Pons (tissue), 1 donor: ENCODE data around the gene DIDO1.

Experiments
- DNase-seq: peaks from one replicate; pipeline ENCODE4 v3.0.0-alpha.2; 2016; ENCODE audit warnings: low spot score

The DIDO1 gene

GRCh38 chr20:62894261-62894660, 32.0 kb downstream of the DIDO1 start:
- DNase-seq, result no peak

- DNase-seq, result no peak
Observed at GRCh38 chr20:62893700-62894099, 32.6 kb downstream of the DIDO1 start.

DNA sequence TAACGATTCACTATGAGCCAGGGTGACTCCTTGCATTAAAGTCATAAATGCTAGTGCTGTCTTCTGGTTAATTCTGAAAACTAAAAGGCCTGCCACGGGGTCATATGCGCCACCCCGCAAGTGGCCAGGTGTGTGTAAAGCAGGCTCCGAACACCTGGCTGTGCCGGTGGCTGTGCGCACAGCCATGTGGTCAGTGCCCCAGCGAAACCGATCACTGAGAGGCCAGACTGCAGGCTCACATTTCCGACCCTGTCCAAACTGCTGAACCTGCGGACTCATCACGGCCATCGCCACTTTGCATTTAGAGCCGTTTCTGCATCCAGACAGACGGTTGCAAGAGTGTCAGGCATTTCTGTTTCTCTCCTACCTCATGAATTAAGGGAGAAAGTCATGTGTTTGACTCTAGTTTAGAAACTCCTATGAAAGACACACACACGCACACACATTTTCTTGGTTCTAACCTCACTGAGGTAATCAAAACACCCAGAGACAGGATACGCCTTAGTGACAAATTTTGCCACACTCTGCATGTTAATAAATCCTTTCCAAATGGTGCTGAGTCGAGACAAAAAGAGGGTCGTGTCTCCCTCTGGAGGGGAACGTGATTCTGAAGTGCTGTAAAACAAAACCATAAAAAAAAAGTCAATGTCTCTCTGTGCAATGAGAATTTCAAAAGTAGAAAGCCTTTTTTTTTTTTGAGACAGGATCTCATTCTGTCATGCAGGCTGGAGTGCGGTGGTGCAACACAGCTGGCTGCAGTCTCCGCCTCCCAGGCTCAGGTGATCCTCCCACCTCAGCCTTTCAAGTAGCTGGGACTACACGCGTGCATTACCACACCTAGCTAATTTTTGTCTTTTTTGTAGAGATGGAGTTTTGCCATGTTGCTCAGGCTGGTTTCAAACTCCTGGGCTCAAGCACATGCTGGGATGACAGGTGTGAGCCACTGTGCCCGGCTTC, 33.7 kb downstream of the DIDO1 start:
- no peak for DNase-seq

GRCh38 chr20:62891111-62891510, 35.2 kb downstream of the DIDO1 start:
- no peak for DNase-seq

- no peak for DNase-seq
Observed at GRCh38 chr20:62890444-62890843, 35.9 kb downstream of the DIDO1 start.

- DNase-seq, result no peak
Observed at GRCh38 chr20:62889871-62890270, 36.4 kb downstream of the DIDO1 start.

- DNase-seq, result no peak
Observed at GRCh38 chr20:62889411-62889810, 36.9 kb downstream of the DIDO1 start.

GRCh38 chr20:62888910-62889309, 37.4 kb downstream of the DIDO1 start:
- no peak for DNase-seq

- DNase-seq, result no peak
Observed at GRCh38 chr20:62888406-62888805, 37.9 kb downstream of the DIDO1 start.

DNA sequence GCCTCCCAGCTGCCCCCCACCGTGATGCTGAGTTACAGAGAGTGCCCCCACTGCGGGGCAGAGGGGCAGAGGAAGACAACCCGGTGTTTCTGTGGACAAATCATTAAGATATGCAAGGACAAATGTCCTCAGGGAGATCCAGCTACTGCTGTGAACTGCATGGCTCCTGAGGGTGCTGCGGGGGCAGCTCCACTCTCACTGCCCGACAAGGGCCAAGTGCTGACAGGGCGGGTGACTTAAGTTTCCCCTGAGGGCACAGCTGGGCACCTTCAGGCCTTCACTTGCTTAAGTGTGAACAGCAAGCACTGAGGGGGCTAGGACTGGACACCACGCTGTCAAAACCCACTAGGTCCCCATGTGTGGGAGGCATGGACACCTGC, 38.5 kb downstream of the DIDO1 start:
- DNase-seq, result no peak

- no peak for DNase-seq
Observed at GRCh38 chr20:62887152-62887859, 39.0 kb downstream of the DIDO1 start.

DNA sequence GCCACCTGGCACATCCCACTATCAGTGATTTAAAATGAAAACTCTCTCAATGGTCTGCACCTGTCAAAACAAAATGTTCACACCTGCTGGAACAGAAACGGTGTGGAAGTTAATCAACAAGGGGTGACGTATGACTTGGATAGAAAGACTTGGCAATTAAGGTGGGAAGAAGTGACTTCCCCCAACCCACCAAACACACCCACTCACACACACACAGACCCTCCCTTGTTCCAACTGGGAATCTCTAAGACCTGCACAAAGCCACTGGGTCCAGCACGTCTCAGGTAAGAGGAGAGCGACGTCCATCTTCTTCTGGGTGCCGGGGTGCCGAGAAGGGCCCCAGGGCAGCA, 39.6 kb downstream of the DIDO1 start:
- DNase-seq, result no peak

GRCh38 chr20:62885896-62886708, 40.2 kb downstream of the DIDO1 start:
- no peak for DNase-seq

DNA sequence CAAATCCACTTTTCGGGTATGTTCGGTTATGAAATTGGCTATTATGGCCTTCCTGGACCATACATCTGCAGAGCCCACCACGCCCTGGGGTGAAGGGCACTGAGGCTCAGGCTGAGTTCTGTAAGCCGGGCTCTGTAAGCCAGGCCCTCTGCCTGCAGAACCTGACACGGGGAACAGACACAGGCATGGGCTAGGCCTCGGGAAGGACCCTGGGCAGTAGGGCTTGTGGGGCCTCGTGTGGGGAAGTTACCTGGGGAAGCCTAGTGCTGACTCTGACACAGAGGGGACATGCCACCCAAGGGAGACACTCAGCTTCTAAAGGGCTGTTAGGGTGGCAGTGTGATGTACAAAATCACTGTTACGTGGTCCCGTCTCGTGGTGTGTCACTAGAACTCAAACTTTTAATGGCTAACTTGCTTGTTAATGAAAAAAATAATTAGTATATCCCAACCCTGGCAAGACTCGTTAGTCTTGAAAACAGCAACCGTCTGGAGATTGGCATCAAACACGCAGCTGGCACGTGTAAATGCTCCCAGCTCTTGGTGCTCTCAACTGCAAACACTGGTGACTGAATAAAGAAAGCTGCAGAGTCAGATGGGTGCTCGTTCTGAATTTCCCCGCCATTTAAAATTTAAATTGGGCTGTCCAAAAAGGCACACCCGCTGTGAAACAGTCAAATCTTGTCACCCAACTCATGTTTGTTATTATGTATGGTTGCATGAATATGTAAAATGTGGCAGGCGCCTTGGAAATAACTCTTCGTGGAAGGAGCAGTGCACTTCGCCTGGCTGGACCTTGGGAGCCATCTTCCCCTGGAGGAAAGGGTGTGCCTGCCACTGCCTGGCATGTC, 41.0 kb downstream of the DIDO1 start:
- DNase-seq, result no peak

DNA sequence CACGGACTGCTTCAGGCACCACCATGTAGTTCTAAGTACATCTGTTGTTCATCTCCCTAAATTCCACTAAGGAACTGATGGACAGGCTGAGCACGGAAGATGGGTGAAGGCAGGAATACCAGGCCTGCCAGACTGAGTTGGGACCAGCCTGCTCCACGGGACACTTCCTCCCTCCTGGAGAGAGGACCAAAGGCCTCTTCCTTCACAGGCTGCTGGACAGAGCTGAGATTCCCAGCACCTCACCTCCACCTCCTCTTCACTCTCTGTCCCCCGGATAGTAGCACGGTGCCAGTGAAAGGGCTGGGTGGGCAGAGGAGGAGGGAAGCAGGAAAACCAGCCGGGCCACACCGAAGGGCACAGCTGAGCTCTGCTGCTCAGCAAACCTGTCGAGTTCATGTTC, 41.7 kb downstream of the DIDO1 start:
- no peak for DNase-seq

DNA sequence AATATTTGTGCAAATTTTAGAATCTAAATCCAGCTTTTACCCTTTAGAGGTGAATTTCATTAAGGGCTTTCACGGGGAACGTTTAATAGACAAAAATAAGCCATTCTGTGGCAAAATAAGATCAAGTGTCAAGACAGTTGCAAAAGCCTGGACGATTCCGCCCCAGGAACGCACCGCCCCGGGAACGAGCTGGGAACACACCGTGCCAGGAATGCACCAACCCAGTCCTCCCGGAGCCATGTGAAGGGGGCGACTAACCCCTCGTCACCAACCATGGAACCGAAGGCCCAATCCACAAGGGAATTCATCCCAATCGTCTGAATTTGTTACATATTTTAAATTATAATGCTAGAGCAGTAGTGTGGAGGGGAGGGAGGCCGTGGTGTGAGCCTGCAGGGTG, 43.9 kb downstream of the DIDO1 start:
- DNase-seq, result no peak

DNA sequence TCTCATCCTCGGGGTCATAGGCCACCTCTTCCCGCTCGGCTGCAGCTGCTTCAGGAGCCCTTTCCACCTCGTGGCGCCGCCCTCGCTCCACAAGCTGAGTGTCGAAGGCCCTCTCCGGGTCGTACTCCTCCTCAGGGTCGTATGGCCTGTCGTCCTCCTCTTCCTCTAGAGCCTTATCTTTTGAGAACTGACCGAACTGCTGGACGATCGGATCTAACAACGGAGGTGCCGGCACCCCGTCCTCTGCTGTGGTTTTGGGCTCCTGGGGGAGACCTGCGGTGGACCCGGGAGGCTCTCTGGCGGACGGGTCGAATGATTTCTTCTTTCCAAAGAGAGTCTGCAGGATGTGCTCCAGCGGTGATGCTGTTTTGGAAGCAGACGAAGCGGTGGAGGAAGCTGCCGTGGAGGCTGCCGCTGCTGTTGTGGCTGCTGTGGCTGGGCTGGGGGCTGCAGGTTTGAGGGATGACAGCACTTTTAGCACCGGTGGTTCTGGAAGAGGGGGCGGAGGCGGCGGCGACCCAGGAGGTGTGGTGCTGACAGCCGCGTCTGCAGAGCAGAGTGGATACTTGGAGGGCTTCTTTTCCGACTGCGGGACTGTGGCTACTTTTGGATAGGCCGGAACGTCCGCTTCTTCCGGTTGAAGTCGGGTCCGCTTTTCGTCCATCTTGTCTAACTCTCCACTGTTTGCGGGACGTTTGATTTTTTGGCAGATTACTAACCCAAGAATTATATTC, 44.5 kb downstream of the DIDO1 start:
- DNase-seq, result no peak

DNA sequence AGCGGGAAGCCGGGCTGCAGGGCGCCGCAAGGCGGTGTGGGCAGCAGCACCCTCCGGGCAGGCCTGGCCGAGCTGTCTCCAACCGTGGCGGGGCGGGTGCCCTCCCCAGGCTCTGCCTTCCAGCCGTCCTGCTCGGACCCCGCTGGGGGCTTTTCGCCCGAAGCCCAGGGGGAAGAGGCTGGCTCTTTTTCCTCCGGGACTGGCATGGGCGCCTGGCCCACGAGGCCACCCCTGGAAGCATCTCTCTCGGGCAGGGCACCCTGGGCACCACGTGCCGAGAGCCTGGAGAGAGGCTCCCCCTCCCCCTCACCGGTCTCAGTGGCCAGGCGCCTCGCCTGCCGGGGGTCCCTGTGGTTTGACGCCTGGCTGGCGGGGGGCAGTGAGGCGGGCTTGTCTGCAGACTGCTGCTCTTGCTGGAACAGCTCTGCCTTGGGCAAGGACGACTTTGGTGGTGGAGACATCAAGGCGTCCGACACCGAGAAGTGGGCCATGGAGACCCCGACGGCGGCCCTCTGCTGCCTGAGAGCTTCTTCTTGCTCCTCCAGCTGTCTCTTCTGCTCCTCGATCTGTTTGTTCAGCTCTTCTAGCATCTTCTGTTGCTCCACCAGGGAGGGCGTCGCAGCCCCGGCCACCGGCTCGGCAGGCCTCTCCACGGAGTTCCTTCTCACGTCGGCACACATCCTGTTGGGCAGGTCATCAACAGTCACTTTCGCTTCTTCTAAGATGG, 45.2 kb downstream of the DIDO1 start:
- DNase-seq, result no peak

GRCh38 chr20:62880147-62880934, 46.0 kb downstream of the DIDO1 start:
- no peak for DNase-seq
